HepG2 (cell line): Measurements from ENCODE around the gene VPS13D. TPM values are rescaled to one million over a fixed set of nuclear protein-coding genes. Genes with fewer than 3 reads are reported as not detected.

ENCODE experiments used
- AGO1 ChIP-seq: fragments of 200-400 bp; formaldehyde crosslinking; IDR thresholded peaks from 2 replicates; pipeline ENCODE4 v1.6.1; 2017; ENCODE audit warnings: mild to moderate bottlenecking, low read depth, low read length, moderate library complexity; ENCODE audit not compliant: poor library complexity, severe bottlenecking
- CENPT ChIP-seq: sonication (generic); formaldehyde crosslinking; IDR thresholded peaks from 2 replicates; pipeline ENCODE4 v1.8.0; 2022; ENCODE audit warnings: low read depth, mild to moderate bottlenecking, moderate library complexity, missing genetic modification reagents
- ETV5 ChIP-seq: IDR thresholded peaks from 2 replicates; pipeline ENCODE4 v1.6.1; 2018; ENCODE audit warnings: missing biosample characterization, missing genetic modification reagents, inconsistent platforms, borderline replicate concordance
- GMEB2 ChIP-seq: IDR thresholded peaks from 2 replicates; pipeline ENCODE4 v1.6.1; 2016; ENCODE audit warnings: missing biosample characterization, missing genetic modification reagents, low read depth
- HMG20B ChIP-seq: conservative IDR thresholded peaks from 2 replicates; pipeline ENCODE4 v1.6.1; 2016; ENCODE audit warnings: missing genetic modification reagents, missing compliant biosample characterization
- KDM5A ChIP-seq: fragments of 200-600 bp; sonication (generic); IDR thresholded peaks from 2 replicates; pipeline ENCODE4 v1.7.0; 2018; ENCODE audit warnings: antibody characterized with exemption, mild to moderate bottlenecking, low read length, borderline replicate concordance
- KLF9 ChIP-seq: IDR thresholded peaks from 2 replicates; pipeline ENCODE4 v1.6.1; 2016; ENCODE audit warnings: low read depth
- MAFG ChIP-seq: sonication (generic); formaldehyde crosslinking; IDR thresholded peaks from 2 replicates; pipeline ENCODE4 v1.5.1; 2020; ENCODE audit warnings: mild to moderate bottlenecking, missing genetic modification reagents
- ONECUT2 ChIP-seq: sonication (generic); formaldehyde crosslinking; IDR thresholded peaks from 2 replicates; pipeline ENCODE4 v1.4.0; 2020; ENCODE audit warnings: missing genetic modification reagents
- SRSF1 ChIP-seq: fragments of 200-400 bp; formaldehyde crosslinking; optimal IDR thresholded peaks from 2 replicates; pipeline ENCODE3; 2017; ENCODE audit warnings: mild to moderate bottlenecking, low read depth, low read length, moderate library complexity
- SRSF4 ChIP-seq: fragments of 200-400 bp; formaldehyde crosslinking; IDR thresholded peaks from one replicate; pipeline ENCODE4 v1.6.1; 2018; ENCODE audit warnings: mild to moderate bottlenecking, low read depth, low read length, moderate library complexity; ENCODE audit not compliant: poor library complexity, severe bottlenecking
- ZBTB25 ChIP-seq: IDR thresholded peaks from 2 replicates; pipeline ENCODE4 v1.6.1; 2018; ENCODE audit warnings: missing genetic modification reagents
- ZFP90 ChIP-seq: sonication (generic); formaldehyde crosslinking; IDR thresholded peaks from 2 replicates; pipeline ENCODE4 v1.8.0; 2022; ENCODE audit warnings: missing genetic modification reagents, mild to moderate bottlenecking, inconsistent platforms, borderline replicate concordance
- ZNF121 ChIP-seq: sonication (generic); formaldehyde crosslinking; IDR thresholded peaks from 2 replicates; pipeline ENCODE4 v1.5.0; 2020; ENCODE audit warnings: mild to moderate bottlenecking, missing genetic modification reagents
- ZNF263 ChIP-seq: sonication (generic); formaldehyde crosslinking; IDR thresholded peaks from 2 replicates; pipeline ENCODE4 v1.4.0; 2020; ENCODE audit warnings: missing genetic modification reagents
- ZNF407 ChIP-seq: sonication (generic); formaldehyde crosslinking; IDR thresholded peaks from one replicate; pipeline ENCODE4 v1.5.1; 2020; ENCODE audit warnings: mild to moderate bottlenecking, missing genetic modification reagents; ENCODE audit errors: not compliant biosample characterization
- polyA plus RNA-seq, 8 experiments: library from polyadenylated mRNA; depleted of rRNA in 3 of 8; stranded (reverse) in 7 of 8; unstranded in 1 of 8; fragments of >200 nt; fragmentation: Illumina TruSeq in 4 of 8; extraction: Trizol in 4 of 8; gene quantifications; 2 replicates each; pipeline versions ENCODE4 v1.2.1 to v1.2.3, GENCODE V29; 2011 to 2016; ENCODE audit warnings: low read depth in 4 of 8, missing spikeins in 1 of 8, mixed read lengths in 1 of 8; ENCODE audit not compliant: insufficient read depth in 1 of 8
- total RNA-seq, 5 experiments: library from RNA; depleted of rRNA; stranded (reverse); fragments of >200 nt; fragmentation: Illumina TruSeq; extraction: Trizol; gene quantifications; 2 replicates each; pipeline ENCODE4 v1.2.3, GENCODE V29; 2016; ENCODE audit warnings: low read depth in 1 of 5

Gene VPS13D
- total and polyA plus RNA-seq, 2 of the 13 experiments (the other 11 are each of a cell fraction or from before 2014, with no cell fraction given): 8.6 to 13.9 TPM

GRCh38 chr1:12539705-12540579 lies 310.1 kb downstream of the VPS13D start (continued):
- no peak for TF ChIP-seq KDM5A
- no peak for TF ChIP-seq SRSF4
- no peak for TF ChIP-seq MAFG (CRISPR knock-in tag)
- TF ChIP-seq ETV5: no peak; the same call in 1 of the 2 replicates
- TF ChIP-seq HMG20B (CRISPR knock-in tag): no peak
- no peak for TF ChIP-seq ZNF263 (CRISPR knock-in tag)
- TF ChIP-seq ZFP90 (CRISPR knock-in tag): no peak
- no peak for TF ChIP-seq ONECUT2
- TF ChIP-seq SRSF1: peak; percentile 62
- no peak for TF ChIP-seq CENPT (CRISPR knock-in tag)
- TF ChIP-seq KLF9 (CRISPR knock-in tag): no peak
- TF ChIP-seq ZNF407 (CRISPR knock-in tag): no peak
- TF ChIP-seq GMEB2 (CRISPR knock-in tag): no peak
- TF ChIP-seq ZNF121 (CRISPR knock-in tag): peak; percentile 97
- TF ChIP-seq ZBTB25 (CRISPR knock-in tag): no peak
- TF ChIP-seq AGO1: peak; percentile 61
